ENCODE measurements around the gene TSEN34.
"Not testable (repeated sequence)": the region's sequence is repeated elsewhere in the genome, so short reads cannot be mapped to it uniquely, and the experiment has no call there.

The TSEN34 gene

DNA sequence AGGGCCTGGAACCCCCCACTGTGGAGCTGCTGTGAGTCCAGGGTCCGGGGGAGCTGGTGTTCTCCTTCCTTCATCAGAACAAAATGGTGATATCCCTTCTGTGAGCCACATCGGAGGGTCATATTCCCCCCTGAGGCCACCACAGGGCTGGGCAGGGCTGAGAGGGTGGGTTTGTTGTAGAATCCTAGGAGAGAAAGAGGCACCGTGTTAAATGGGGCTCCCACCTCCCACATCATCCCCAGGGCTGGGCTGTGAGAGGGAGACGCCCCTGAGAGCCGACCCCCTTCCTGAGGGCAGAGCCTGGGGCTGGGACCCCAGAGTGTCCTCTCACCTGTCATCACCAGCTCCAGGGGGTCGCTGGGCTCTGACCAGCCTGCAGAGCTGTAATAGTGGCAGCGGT lies 30.8 kb downstream of the TSEN34 start:
- H3K4me3 Mint-ChIP-seq; H3K27me3 Mint-ChIP-seq (ENCODE audit: low read depth); H3K27ac Mint-ChIP-seq; H3K9me3 Mint-ChIP-seq; H3K36me3 Mint-ChIP-seq (ENCODE audit: low read depth); H3K4me1 Mint-ChIP-seq (ENCODE audit: low read depth): not testable (repeated sequence)

DNA sequence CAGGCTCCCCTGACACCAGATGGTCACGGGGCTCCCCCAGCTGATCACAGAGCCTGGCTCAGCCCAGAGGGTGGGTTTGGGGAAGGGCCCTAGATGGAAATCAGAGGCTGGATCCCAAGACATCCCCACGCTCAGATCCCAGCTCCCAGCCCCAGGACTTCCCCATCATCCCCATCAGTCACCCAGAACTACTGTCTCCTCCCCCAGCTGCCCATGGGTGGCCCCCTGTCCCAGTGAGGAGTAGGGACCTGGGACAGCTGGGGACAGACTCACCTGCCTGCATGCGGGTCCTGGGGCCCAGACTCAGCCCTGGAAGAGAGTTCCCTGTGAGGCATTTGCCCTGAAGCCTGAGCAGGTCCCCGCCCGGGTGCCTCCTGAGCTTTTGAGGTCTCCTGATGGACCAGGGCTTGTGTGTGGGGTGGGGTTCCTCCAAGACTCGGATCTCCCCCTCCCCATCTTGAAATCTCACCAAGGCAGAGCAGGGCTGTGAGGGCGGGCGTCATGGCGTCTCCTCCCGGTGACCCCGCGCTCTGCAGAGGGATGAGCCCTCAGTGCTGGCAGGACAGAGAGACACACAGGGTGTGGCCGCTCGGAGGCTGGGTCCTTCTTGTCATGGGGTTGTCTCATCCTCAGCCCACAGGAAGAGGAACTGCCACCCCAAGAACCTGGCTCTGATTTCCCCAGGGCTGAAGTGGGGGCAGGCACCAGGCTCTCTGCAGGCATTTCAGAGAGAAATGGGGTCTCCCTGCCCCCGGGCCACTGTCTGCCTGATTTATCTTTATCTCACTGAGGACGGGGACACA lies 31.6 kb downstream of the TSEN34 start, which contains the start of gene LILRB3:
Gene LILRB3, minus strand, starts transcription at position 534 of the 803 bp plus-strand sequence. Its CDS starts 31 bp downstream, at position 503.
- H3K27ac Mint-ChIP-seq = peak within 1 kb of the TSS; percentile 60
- not testable (repeated sequence) for H3K4me1 Mint-ChIP-seq (ENCODE audit: low read depth); H3K9me3 Mint-ChIP-seq; H3K36me3 Mint-ChIP-seq (ENCODE audit: low read depth); H3K27me3 Mint-ChIP-seq (ENCODE audit: low read depth)
- peak within 1 kb of the TSS; percentile 9 for H3K4me3 Mint-ChIP-seq

DNA sequence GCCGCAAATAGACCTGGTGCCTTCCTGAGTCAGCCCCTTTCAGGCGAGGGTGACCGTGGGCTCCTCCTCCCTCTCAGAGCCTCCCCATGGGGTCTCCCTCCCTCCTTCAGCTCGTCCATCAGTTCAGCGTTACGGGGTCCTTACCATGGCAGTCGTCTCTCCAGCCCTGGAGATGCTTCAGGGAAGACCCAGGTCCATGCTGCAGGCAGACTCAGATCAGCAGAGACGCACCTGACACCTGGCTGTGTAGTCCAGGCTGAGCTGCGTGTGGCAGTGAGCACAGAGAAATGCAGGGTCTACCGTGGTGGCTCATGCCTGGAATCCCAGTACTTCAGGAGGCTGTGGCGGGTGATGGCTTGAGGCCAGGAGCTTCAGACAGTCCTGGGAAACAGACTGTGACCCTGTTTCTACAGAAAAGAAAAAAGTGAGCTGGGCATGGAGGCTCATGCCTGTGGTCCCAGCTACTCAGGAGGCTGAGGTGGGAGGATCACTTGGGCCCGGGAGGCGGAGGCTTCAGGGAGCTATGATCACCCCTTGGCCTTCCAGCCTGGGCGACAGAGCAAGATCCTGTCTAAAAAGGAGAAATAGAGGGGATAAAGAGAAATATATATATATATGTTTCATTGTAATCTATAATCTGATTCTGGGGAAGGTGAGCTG lies 32.3 kb downstream of the TSEN34 start:
- not testable (repeated sequence) for H3K4me3 Mint-ChIP-seq; H3K27me3 Mint-ChIP-seq (ENCODE audit: low read depth); H3K4me1 Mint-ChIP-seq (ENCODE audit: low read depth); H3K36me3 Mint-ChIP-seq (ENCODE audit: low read depth); H3K9me3 Mint-ChIP-seq
- peak overlapping the region; percentile 60 for H3K27ac Mint-ChIP-seq

DNA sequence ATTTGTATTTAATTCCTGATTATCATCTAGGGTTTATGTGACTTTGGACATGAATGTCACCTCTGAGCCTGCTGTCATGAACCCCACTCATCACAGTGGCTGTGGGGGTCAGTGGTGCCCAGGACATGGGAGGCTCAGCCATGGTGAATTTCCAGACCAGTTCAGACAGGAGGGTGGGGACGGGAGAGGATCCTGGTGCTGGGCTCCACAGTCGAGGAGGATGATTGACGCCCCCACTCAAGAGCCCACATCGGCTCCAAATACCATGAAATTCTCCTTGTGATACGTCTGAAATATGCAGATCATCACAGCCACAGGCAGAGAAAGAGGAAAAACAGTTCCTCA lies 32.8 kb downstream of the TSEN34 start:
- H3K36me3 Mint-ChIP-seq (ENCODE audit: low read depth); H3K27ac Mint-ChIP-seq; H3K9me3 Mint-ChIP-seq; H3K4me1 Mint-ChIP-seq (ENCODE audit: low read depth); H3K4me3 Mint-ChIP-seq: not testable (repeated sequence)
- peaks cover 11% of the 10 kb centered on the region for H3K27me3 Mint-ChIP-seq (ENCODE audit: low read depth)

DNA sequence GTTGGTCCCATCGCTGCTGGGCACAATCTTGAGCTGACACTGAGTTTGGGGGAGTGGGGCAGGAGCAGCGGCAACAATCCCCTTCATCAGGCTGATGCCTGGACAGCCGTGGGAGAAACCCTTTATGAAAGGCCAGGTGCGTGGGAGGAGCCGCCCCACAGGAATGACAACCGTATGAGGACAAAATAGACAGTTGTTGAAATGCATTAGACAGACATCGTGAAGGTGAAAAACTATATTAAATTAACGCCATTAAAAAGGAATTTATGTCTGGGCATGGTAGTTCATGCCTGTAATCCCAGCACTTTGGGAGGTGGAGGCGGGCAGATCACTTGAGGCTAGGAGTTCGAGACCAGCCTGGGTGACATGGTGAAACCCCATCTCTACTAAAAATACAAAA lies 33.5 kb downstream of the TSEN34 start:
- peaks cover 15% of the 10 kb centered on the region for H3K27me3 Mint-ChIP-seq (ENCODE audit: low read depth)
- not testable (repeated sequence) for H3K9me3 Mint-ChIP-seq; H3K27ac Mint-ChIP-seq; H3K4me3 Mint-ChIP-seq; H3K36me3 Mint-ChIP-seq (ENCODE audit: low read depth); H3K4me1 Mint-ChIP-seq (ENCODE audit: low read depth)

DNA sequence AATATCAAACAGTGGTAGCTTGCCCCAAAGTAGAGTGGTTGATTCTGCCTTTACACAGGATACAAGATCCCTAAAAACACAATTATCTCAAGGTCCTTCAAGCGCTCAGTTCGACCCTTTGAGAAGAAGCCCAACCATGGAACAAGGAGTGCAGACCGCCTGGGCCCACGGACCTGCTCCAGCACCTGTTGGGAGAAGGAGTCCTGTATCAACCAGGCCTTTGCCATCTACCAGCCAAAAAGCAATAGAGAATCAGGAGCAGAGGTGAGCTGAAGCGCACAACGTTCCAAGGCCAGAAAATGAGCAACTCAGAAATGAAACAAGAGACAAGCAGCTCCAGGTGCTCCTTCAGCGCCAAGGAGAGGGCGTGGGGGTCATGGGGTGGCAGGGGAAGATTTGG lies 38.0 kb downstream of the TSEN34 start:
- Mint-ChIP-seq H3K27ac (no peak overlapping the region), H3K27me3 (ENCODE audit: low read depth) (peaks cover 36% of the 10 kb centered on the region), H3K4me3 (no peak overlapping the region), H3K9me3 (peaks cover 4% of the 10 kb centered on the region), H3K4me1 (ENCODE audit: low read depth) (peaks cover 6% of the 10 kb centered on the region), H3K36me3 (ENCODE audit: low read depth) (no peaks in the 10 kb centered on the region)

DNA sequence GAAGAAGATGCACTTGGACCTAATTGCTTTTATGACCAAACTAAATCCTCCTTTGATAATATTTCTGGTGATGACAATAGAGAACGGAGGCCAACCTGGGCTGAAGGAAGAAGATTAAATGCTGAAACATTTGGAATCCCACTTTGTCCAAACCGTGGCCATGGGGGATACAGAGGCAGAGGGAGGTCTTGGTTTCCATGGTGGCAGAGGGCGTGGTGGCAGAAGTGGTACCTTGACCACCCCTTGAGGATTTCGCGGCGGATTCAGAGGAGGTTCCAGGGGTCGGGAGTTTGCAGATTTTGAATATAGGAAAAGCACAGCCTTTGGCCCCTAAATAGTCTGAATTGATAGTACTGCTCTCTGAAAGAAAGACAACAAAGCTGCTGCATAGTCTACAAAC lies 38.9 kb downstream of the TSEN34 start:
- H3K36me3 Mint-ChIP-seq (ENCODE audit: low read depth) = no peaks in the 10 kb centered on the region
- peaks cover 4% of the 10 kb centered on the region for H3K9me3 Mint-ChIP-seq
- H3K27ac Mint-ChIP-seq = no peak overlapping the region
- H3K27me3 Mint-ChIP-seq (ENCODE audit: low read depth) = peaks cover 45% of the 10 kb centered on the region
- H3K4me1 Mint-ChIP-seq (ENCODE audit: low read depth) = peaks cover 8% of the 10 kb centered on the region
- no peak overlapping the region for H3K4me3 Mint-ChIP-seq

DNA sequence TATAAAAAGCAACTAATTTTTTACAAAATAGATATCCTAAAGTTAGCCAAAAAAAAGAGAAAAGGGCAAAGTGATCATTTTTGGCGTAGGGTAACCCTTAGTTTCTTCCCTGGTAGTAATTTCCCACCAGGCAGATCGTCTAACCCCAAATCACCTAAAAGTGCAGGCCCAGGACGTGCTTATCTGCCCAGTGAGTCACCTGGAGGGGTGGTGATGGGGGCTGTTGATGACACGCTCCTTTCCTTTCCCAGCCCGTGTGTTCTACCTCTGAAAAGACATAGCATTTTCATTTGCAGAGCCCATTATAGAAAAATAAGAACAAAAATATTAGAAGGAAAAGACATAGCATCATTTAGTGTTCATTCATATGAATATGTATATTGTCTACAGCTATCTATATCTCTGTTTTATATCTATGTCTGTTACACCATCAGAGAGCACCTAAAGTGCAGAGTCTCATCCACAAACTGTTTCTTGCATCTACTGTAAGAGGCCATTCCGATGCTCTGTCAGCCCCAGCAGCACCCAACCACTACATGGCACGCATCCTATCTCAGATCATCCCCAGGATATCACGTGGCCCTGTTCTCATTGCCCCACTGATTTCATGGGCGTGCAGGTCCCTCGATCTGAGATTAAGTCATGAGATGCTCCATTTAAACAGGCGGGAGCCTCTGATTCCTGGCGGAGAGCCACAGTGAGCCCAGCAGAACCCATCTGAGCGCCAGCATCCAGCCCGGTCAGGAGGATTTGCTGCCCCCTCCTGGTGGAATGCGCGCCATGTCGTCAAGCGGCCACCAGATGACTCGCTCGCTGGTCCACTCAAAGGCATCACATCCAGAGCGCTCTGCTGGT lies 40.2 kb downstream of the TSEN34 start:
- no peaks in the 10 kb centered on the region for H3K36me3 Mint-ChIP-seq (ENCODE audit: low read depth)
- H3K27me3 Mint-ChIP-seq (ENCODE audit: low read depth) = peaks cover 46% of the 10 kb centered on the region
- H3K27ac Mint-ChIP-seq = no peak overlapping the region
- H3K4me3 Mint-ChIP-seq = no peak overlapping the region
- H3K9me3 Mint-ChIP-seq = peaks cover 4% of the 10 kb centered on the region
- peaks cover 8% of the 10 kb centered on the region for H3K4me1 Mint-ChIP-seq (ENCODE audit: low read depth)

DNA sequence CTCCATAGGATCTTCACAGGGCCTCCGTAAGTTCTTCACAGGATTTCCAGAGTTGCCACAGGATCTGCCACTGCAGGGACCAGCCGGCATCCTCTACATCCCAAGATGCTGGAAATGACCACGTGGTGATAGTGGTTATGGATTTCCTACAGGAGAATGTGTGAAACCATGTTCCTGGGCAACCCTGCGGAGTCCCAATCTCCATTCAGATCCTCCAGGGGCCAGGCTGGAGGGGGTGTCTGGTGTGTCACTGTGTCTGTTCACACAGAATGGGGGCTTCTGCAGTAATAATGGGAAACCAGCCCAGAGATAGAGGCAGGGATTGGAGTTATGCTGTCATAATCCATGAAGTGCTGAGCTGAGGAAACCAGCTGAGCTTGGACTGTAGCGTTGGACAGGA lies 42.8 kb downstream of the TSEN34 start:
- Mint-ChIP-seq H3K9me3 (no peaks in the 10 kb centered on the region), H3K36me3 (ENCODE audit: low read depth) (no peaks in the 10 kb centered on the region), H3K27ac (no peak overlapping the region), H3K4me3 (no peak overlapping the region), H3K27me3 (ENCODE audit: low read depth) (peaks cover 45% of the 10 kb centered on the region), H3K4me1 (ENCODE audit: low read depth) (peaks cover 8% of the 10 kb centered on the region)

DNA sequence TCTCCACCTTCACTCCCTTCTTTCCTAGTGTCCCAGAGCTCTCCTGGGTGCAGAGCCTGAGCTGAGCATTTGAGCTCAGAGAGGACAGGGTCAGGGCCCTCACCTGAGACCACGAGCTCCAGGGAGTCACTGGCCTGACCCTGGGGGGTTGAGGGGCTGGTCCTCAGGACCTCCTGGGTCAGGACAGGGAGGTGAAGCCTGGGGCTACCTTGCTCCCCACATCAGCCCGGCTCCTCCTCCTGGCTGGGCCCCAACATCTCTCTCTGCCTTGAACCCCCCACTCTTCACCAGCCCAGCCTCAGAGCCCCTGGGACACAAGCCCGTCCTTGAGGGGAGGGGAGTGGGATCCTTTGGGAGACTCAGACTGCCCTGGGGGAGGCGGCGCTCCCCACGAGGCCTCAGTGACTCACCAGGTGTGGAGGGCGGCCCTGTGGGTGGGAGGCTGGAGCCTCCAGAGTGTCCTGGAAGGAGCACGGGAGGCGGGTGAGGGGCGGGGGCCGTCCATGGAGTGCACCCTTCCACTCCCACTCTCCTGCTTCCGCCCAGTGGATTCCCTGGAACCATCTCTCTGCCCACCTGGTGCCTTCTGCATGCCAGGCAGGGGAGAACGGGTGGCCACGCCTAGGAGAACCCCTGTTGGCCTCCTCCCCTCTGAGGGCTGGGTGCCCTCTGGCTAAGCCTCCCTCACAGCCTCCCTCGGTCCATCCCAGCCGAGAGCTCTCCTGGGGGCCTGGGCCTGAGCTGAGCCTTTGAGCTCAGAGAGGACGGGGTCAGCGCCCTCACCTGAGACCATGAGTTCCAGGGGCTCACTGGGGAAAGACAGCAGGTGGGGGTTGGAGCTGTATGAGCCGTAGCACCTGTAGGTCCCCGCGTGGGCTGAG lies 48.6 kb downstream of the TSEN34 start:
- not testable (repeated sequence) for H3K4me1 Mint-ChIP-seq (ENCODE audit: low read depth); H3K9me3 Mint-ChIP-seq; H3K27ac Mint-ChIP-seq; H3K36me3 Mint-ChIP-seq (ENCODE audit: low read depth); H3K4me3 Mint-ChIP-seq
- peaks cover 12% of the 10 kb centered on the region for H3K27me3 Mint-ChIP-seq (ENCODE audit: low read depth)

DNA sequence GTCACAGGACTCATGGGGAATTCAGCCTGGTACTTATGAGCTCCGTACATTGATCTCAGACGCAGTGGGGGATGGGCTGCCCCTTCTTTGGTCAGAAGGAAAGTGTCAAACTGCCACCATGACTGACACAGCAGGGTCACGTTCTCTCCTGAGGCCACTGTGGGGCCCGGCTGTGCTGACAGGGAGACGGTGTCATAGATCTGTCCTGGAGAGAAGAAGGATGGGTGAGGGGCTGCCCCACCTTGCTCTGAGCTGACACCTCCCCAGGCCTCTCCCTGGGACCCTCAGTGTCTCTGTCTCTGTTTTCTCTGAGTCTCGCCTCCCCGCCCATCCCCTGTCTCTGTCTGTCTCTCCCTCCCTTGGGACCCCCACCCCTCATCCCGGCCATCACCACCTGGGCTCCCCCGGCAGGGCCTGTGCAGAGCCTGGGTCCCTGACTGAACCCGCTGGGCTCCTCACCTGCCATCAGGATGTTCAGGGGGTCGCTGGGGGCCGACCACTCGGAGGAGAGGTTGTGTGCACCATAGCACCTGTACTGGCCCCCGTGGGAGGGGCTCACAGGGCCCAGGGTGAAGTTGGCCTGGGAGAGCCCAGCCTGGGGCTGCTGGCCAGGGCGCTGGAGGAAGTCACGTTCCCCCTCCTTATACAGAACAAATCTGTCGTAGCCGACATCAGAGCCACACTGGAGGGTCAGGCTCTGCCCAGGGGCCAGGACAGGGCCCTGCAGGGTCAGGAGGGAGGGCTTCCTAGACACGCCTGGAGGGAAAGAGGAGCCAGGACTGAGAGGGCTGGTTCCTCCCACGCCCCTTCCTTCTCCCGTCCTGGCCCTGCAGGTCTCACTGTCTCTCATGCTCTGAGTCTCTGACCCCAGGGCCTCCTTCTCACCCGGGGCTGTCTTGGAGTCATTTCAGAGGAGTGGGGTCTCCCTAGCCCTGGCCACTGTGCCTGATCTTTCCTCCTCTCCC lies 49.5 kb downstream of the TSEN34 start:
- H3K4me1 Mint-ChIP-seq (ENCODE audit: low read depth); H3K27ac Mint-ChIP-seq; H3K9me3 Mint-ChIP-seq; H3K4me3 Mint-ChIP-seq; H3K36me3 Mint-ChIP-seq (ENCODE audit: low read depth): not testable (repeated sequence)
- peaks cover 11% of the 10 kb centered on the region for H3K27me3 Mint-ChIP-seq (ENCODE audit: low read depth)

DNA sequence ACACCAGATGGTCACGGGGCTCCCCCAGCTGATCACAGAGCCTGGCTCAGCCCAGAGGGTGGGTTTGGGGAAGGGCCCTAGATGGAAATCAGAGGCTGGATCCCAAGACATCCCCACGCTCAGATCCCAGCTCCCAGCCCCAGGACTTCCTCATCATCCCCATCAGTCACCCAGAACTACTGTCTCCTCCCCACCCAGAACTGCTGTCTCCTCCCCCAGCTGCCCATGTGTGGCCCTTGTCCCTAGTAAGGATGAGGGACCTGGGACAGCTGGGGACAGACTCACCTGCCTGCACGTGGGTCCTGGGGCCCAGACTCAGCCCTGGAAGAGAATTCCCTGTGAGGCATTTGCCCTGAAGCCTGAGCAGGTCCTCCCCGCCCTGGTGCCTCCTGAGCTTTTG lies 51.1 kb downstream of the TSEN34 start:
- H3K9me3 Mint-ChIP-seq; H3K4me3 Mint-ChIP-seq; H3K27ac Mint-ChIP-seq; H3K4me1 Mint-ChIP-seq (ENCODE audit: low read depth); H3K36me3 Mint-ChIP-seq (ENCODE audit: low read depth); H3K27me3 Mint-ChIP-seq (ENCODE audit: low read depth): not testable (repeated sequence)

DNA sequence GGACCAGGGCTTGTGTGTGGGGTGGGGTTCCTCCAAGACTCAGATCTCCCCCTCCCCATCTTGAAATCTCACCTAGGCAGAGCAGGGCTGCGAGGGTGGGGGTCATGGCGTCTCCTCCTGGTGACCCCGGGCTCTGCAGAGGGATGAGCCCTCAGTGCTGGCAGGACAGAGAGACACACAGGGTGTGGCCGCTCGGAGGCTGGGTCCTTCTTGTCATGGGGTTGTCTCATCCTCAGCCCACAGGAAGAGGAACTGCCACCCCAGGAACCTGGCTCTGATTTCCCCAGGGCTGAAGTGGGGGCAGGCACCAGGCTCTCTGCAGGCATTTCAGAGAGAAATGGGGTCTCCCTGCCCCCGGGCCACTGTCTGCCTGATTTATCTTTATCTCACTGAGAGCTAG lies 51.5 kb downstream of the TSEN34 start, which contains the start of gene LILRA6:
Gene LILRA6, minus strand, starts transcription at position 145 of the 400 bp plus-strand sequence.
- H3K4me3 Mint-ChIP-seq, H3K27ac Mint-ChIP-seq: not testable (repeated sequence)

More for the DNA sequence above, 51.5 kb downstream of the TSEN34 start, which contains the start of gene LILRA6:
- not testable (repeated sequence) for H3K4me1 Mint-ChIP-seq (ENCODE audit: low read depth); H3K36me3 Mint-ChIP-seq (ENCODE audit: low read depth); H3K27me3 Mint-ChIP-seq (ENCODE audit: low read depth); H3K9me3 Mint-ChIP-seq

All from T-helper 1 cell treated with Interleukin-12 subunit alpha and Interleukin-12 subunit beta and Interleukin-4 antibody, amounts not matched to agents 30 μg/mL and 1 μg/mL, for 36 hours (primary cell).